ENCODE measurements around the gene ELMO3. TPM values are rescaled to one million over a fixed set of nuclear protein-coding genes. Genes with fewer than 3 reads are reported as not detected.

The ELMO3 gene
- total and polyA plus RNA-seq, 2 donors from 2014 or later = 24.2 to 33.1 TPM

DNA sequence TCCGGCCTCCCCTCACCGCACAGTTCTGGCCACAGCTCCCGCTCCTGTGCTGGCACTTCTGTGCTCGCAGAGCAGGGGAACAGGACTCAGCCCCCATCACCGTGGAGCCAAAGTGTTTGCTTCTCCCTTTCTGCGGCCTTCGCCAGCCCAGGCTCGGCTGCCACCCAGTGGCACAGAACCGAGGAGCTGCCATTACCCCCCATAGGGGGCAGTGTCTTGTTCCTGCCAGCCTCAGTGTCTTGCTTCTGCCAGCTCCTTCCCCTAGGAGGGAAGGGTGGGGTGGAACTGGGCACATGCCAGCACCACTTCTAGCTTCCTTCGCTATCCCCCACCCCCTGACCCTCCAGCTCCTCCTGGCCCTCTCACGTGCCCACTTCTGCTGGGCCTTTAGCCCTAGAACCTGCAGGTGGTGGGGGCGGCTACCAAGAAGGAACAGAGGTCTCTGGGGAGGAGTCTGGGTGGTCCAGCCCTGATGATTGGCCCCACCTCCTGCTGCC is 645 bp upstream of the ELMO3 start:
- intact Hi-C loops (cut with DNase I) = no loop called here
- peaks cover 0 to 34% (median 28%) of the 10 kb centered on the region in 3 donors for H3K4me1 ChIP-seq (ENCODE audit: control insufficient read depth in 2 of 3, insufficient read depth in 2 of 3, low read depth in 1 of 3, low read length in 3 of 3)
- H3K9me3 ChIP-seq (ENCODE audit: control insufficient read depth in 2 of 3, insufficient read depth in 1 of 3, low read length in 3 of 3) = no peaks in the 10 kb centered on the region
- peak in 4 of 5 donors; percentile 29 to 84 (median 56) for DNase-seq
- peak overlapping the region in 1 of 3 donors; percentile 61 for H3K4me3 ChIP-seq (ENCODE audit: low read length in 3 of 3)
- no peaks in the 10 kb centered on the region for H3K27me3 ChIP-seq (ENCODE audit: control insufficient read depth, insufficient read depth, low read length)
- H3K36me3 ChIP-seq (ENCODE audit: control insufficient read depth in 2 of 3, insufficient read depth in 3 of 3, low read length in 3 of 3) = peaks cover 7 to 52% (median 30%) of the 10 kb centered on the region in 3 donors
- H3K27ac ChIP-seq (ENCODE audit: low read depth in 2 of 2, low read length in 2 of 2) = peak overlapping the region; percentile 50 to 78
- peak overlapping the region in 1 of 3 donors; percentile 34 for H3K9ac ChIP-seq (ENCODE audit: low read length in 3 of 3)
- TF ChIP-seq, protein P1, sequence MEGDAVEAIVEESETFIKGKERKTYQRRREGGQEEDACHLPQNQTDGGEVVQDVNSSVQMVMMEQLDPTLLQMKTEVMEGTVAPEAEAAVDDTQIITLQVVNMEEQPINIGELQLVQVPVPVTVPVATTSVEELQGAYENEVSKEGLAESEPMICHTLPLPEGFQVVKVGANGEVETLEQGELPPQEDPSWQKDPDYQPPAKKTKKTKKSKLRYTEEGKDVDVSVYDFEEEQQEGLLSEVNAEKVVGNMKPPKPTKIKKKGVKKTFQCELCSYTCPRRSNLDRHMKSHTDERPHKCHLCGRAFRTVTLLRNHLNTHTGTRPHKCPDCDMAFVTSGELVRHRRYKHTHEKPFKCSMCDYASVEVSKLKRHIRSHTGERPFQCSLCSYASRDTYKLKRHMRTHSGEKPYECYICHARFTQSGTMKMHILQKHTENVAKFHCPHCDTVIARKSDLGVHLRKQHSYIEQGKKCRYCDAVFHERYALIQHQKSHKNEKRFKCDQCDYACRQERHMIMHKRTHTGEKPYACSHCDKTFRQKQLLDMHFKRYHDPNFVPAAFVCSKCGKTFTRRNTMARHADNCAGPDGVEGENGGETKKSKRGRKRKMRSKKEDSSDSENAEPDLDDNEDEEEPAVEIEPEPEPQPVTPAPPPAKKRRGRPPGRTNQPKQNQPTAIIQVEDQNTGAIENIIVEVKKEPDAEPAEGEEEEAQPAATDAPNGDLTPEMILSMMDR (IDR thresholded peaks at IDR 0.05; ENCODE audit: borderline replicate concordance, extremely low read depth, insufficient read depth) = peak; percentile 56
- no peak for FAIRE-seq

DNA sequence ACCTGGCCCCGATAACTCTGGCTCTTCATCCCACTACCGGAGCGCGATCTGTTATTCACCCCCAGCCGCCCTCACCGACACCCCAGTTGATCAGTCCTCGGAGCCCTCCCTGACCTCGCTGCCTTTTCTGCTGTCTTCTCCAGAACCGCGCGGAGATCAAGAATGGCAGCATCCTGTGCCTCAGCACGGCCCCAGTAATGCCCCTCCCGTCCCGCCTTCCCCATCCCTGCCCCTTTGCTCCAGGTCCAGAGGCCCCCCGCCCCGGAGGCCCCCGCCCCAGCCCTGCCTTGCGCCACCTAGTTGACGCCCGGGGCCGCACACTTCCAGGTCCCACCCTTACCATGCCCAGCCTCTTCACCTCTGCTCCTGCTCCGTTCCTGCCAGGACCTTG is 872 bp downstream of the ELMO3 start:
- FAIRE-seq (no peak), DNase-seq (peak in 1 of 5 donors; percentile 57)
- Histone ChIP-seq H3K27ac (ENCODE audit: low read depth in 2 of 2, low read length in 2 of 2) (no peak overlapping the region), H3K36me3 (ENCODE audit: control insufficient read depth in 2 of 3, insufficient read depth in 3 of 3, low read length in 3 of 3) (peaks cover 7 to 37% (median 27%) of the 10 kb centered on the region in 3 donors), H3K27me3 (ENCODE audit: control insufficient read depth, insufficient read depth, low read length) (no peaks in the 10 kb centered on the region), H3K9ac (ENCODE audit: low read length in 3 of 3) (no peak overlapping the region), H3K4me1 (ENCODE audit: control insufficient read depth in 2 of 3, insufficient read depth in 2 of 3, low read depth in 1 of 3, low read length in 3 of 3) (peaks cover 0 to 26% (median 20%) of the 10 kb centered on the region in 3 donors), H3K4me3 (ENCODE audit: low read length in 3 of 3) (peak overlapping the region in 2 of 3 donors; percentile 40 to 57), H3K9me3 (ENCODE audit: control insufficient read depth in 2 of 3, insufficient read depth in 1 of 3, low read length in 3 of 3) (no peaks in the 10 kb centered on the region)
- TF ChIP-seq, protein P1 (IDR thresholded peaks at IDR 0.05; ENCODE audit: borderline replicate concordance, extremely low read depth, insufficient read depth) = no peak
- intact Hi-C loops (cut with DNase I) = no loop called here

DNA sequence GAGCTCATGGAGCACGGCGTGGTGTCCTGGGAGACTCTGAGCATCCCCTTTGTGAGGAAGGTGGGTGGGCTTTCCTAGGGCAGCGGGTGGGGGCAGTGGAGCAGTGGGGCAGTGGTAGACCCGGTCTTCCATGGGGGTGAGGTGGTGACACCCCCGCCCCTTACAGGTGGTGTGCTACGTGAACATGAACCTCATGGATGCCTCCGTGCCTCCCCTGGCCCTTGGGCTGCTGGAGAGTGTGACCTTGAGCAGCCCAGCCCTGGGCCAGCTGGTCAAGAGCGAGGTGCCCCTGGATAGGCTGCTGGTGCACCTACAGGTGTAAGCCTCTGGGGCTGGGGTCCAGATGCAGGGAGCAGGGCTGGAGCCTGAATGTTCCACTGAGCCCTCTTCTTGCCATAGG is 1.6 kb downstream of the ELMO3 start:
- H3K27me3 ChIP-seq (ENCODE audit: control insufficient read depth, insufficient read depth, low read length) = no peaks in the 10 kb centered on the region
- no peak overlapping the region for H3K27ac ChIP-seq (ENCODE audit: low read depth in 2 of 2, low read length in 2 of 2)
- intact Hi-C loops (cut with DNase I) = no loop called here
- H3K9me3 ChIP-seq (ENCODE audit: control insufficient read depth in 2 of 3, insufficient read depth in 1 of 3, low read length in 3 of 3) = no peaks in the 10 kb centered on the region
- no peak overlapping the region for H3K4me3 ChIP-seq (ENCODE audit: low read length in 3 of 3)
- DNase-seq (peak in 2 of 5 donors; percentile 47 to 52), FAIRE-seq (no peak)
- TF ChIP-seq, protein P1 (IDR thresholded peaks at IDR 0.05; ENCODE audit: borderline replicate concordance, extremely low read depth, insufficient read depth) = no peak
- H3K36me3 ChIP-seq (ENCODE audit: control insufficient read depth in 2 of 3, insufficient read depth in 3 of 3, low read length in 3 of 3) = peaks cover 2 to 30% (median 21%) of the 10 kb centered on the region in 3 donors
- no peak overlapping the region for H3K9ac ChIP-seq (ENCODE audit: low read length in 3 of 3)
- peaks cover 0 to 26% (median 20%) of the 10 kb centered on the region in 3 donors for H3K4me1 ChIP-seq (ENCODE audit: control insufficient read depth in 2 of 3, insufficient read depth in 2 of 3, low read depth in 1 of 3, low read length in 3 of 3)
